Dendritic cell treated with granulocyte-macrophage colony-stimulating factor and Interleukin-4, amounts not matched to agents 40 ng/mL and 50 ng/mL, for 4 days (primary cell): ENCODE results near the gene MRPL38.
"Not testable (repeated sequence)": the region's sequence is repeated elsewhere in the genome, so short reads cannot be mapped to it uniquely, and the experiment has no call there.

ENCODE experiments used
- H3K27ac Mint-ChIP-seq: one replicate; pipeline ENCODE4 v1.8.0; 2022; ENCODE audit warnings: mild to moderate bottlenecking, mixed read lengths
- H3K27me3 Mint-ChIP-seq: one replicate; pipeline ENCODE4 v1.8.0; 2022; ENCODE audit warnings: mild to moderate bottlenecking, mixed read lengths
- H3K36me3 Mint-ChIP-seq: one replicate; pipeline ENCODE4 v1.8.0; 2022; ENCODE audit warnings: low read depth, mixed read lengths
- H3K4me1 Mint-ChIP-seq: one replicate; pipeline ENCODE4 v1.8.0; 2022; ENCODE audit warnings: low read depth, mixed read lengths
- H3K4me3 Mint-ChIP-seq: one replicate; pipeline ENCODE4 v1.8.0; 2022; ENCODE audit warnings: mild to moderate bottlenecking, moderate library complexity, mixed read lengths
- H3K9me3 Mint-ChIP-seq: one replicate; pipeline ENCODE4 v1.8.0; 2022; ENCODE audit warnings: mixed read lengths
- intact Hi-C: fragments of 100-400 bp; cut with micrococcal nuclease; formaldehyde crosslinking; loops from one replicate; pipeline ENCODE4 v1.15.0; 2022

The MRPL38 gene

GRCh38 chr17:75896415-75897159 lies 8.1 kb downstream of the MRPL38 start, which contains the start of gene TRIM65:
TSS of gene TRIM65 (minus strand) at chr17:75896951. CDS start at chr17:75896937, 14 bp downstream.
- Mint-ChIP-seq H3K4me1 (peaks cover 32% of the 10 kb centered on the region), H3K36me3 (peaks cover 90% of the 10 kb centered on the region), H3K27ac (peak within 1 kb of the TSS; percentile 90), H3K27me3 (no peaks in the 10 kb centered on the region), H3K4me3 (peak within 1 kb of the TSS; percentile 85), H3K9me3 (no peaks in the 10 kb centered on the region)
- intact Hi-C loops = loop anchor here (2.0 kb wide), 1 partner anchor 42 kb away; the partner anchor contains the start of gene WBP2

GRCh38 chr17:75895370-75896155 lies 9.1 kb downstream of the MRPL38 start:
- Mint-ChIP-seq H3K27ac (peak overlapping the region; percentile 90), H3K36me3 (peaks cover 90% of the 10 kb centered on the region), H3K9me3 (no peaks in the 10 kb centered on the region), H3K4me1 (peaks cover 32% of the 10 kb centered on the region), H3K27me3 (no peaks in the 10 kb centered on the region), H3K4me3 (peak overlapping the region; percentile 85)
- intact Hi-C loops = loop anchor here (2.0 kb wide), 1 partner anchor 41 kb away; the partner anchor contains the start of gene WBP2

GRCh38 chr17:75894049-75894733 lies 10.5 kb downstream of the MRPL38 start:
- Mint-ChIP-seq H3K27ac (peak overlapping the region; percentile 90), H3K27me3 (no peaks in the 10 kb centered on the region), H3K4me3 (no peak overlapping the region), H3K36me3 (peaks cover 90% of the 10 kb centered on the region), H3K4me1 (peaks cover 32% of the 10 kb centered on the region), H3K9me3 (no peaks in the 10 kb centered on the region)
- intact Hi-C loops = no loop called here

GRCh38 chr17:75893305-75894048 lies 11.2 kb downstream of the MRPL38 start:
- Mint-ChIP-seq H3K4me3 (no peak overlapping the region), H3K9me3 (no peaks in the 10 kb centered on the region), H3K27me3 (no peaks in the 10 kb centered on the region), H3K36me3 (peaks cover 90% of the 10 kb centered on the region), H3K27ac (no peak overlapping the region), H3K4me1 (peaks cover 32% of the 10 kb centered on the region)
- intact Hi-C loops = no loop called here

- Mint-ChIP-seq H3K36me3 (peaks cover 88% of the 10 kb centered on the region), H3K27me3 (no peaks in the 10 kb centered on the region), H3K4me3 (no peak overlapping the region), H3K9me3 (no peaks in the 10 kb centered on the region), H3K4me1 (peaks cover 31% of the 10 kb centered on the region), H3K27ac (no peak overlapping the region)
- intact Hi-C loops = no loop called here
Observed at GRCh38 chr17:75892556-75893224, 12.0 kb downstream of the MRPL38 start.

- intact Hi-C loops = no loop called here
- Mint-ChIP-seq H3K9me3 (no peaks in the 10 kb centered on the region), H3K4me3 (no peak overlapping the region), H3K27me3 (no peaks in the 10 kb centered on the region), H3K4me1 (peaks cover 26% of the 10 kb centered on the region), H3K27ac (no peak overlapping the region), H3K36me3 (peaks cover 91% of the 10 kb centered on the region)
Observed at GRCh38 chr17:75891605-75892555, 12.8 kb downstream of the MRPL38 start.

GRCh38 chr17:75891022-75891604 lies 13.6 kb downstream of the MRPL38 start:
- Mint-ChIP-seq H3K36me3 (peaks cover 96% of the 10 kb centered on the region), H3K4me3 (no peak overlapping the region), H3K27me3 (peaks cover under 1% of the 10 kb centered on the region), H3K27ac (no peak overlapping the region), H3K4me1 (peaks cover 27% of the 10 kb centered on the region), H3K9me3 (no peaks in the 10 kb centered on the region)
- intact Hi-C loops = no loop called here

GRCh38 chr17:75889454-75889853 lies 15.2 kb downstream of the MRPL38 start:
- Mint-ChIP-seq H3K27me3 (peaks cover 5% of the 10 kb centered on the region), H3K4me3 (no peak overlapping the region), H3K36me3 (peaks cover 79% of the 10 kb centered on the region), H3K27ac (no peak overlapping the region), H3K9me3 (no peaks in the 10 kb centered on the region), H3K4me1 (peaks cover 25% of the 10 kb centered on the region)
- intact Hi-C loops = no loop called here

- intact Hi-C loops = no loop called here
- Mint-ChIP-seq H3K4me3 (no peak overlapping the region), H3K9me3 (no peaks in the 10 kb centered on the region)
Observed at GRCh38 chr17:75888484-75888883, 16.2 kb downstream of the MRPL38 start.

GRCh38 chr17:75885860-75886259 lies 18.8 kb downstream of the MRPL38 start:
- H3K9me3 Mint-ChIP-seq, H3K4me3 Mint-ChIP-seq, intact Hi-C loops: not testable (repeated sequence)
- H3K27me3 Mint-ChIP-seq = peaks cover 25% of the 10 kb centered on the region
- H3K27ac Mint-ChIP-seq = peak overlapping the region; percentile 35
- peaks cover 44% of the 10 kb centered on the region for H3K36me3 Mint-ChIP-seq
- peaks cover 33% of the 10 kb centered on the region for H3K4me1 Mint-ChIP-seq

More at GRCh38 chr17:75888484-75888883, 16.2 kb downstream of the MRPL38 start:
- Mint-ChIP-seq H3K36me3 (peaks cover 70% of the 10 kb centered on the region), H3K4me1 (peaks cover 18% of the 10 kb centered on the region), H3K27ac (no peak overlapping the region), H3K27me3 (peaks cover 5% of the 10 kb centered on the region)

GRCh38 chr17:75885431-75885830 lies 19.3 kb downstream of the MRPL38 start:
- Mint-ChIP-seq H3K9me3 (no peaks in the 10 kb centered on the region), H3K27ac (peak overlapping the region; percentile 35), H3K27me3 (peaks cover 29% of the 10 kb centered on the region), H3K4me3 (no peak overlapping the region), H3K4me1 (peaks cover 33% of the 10 kb centered on the region), H3K36me3 (peaks cover 39% of the 10 kb centered on the region)
- intact Hi-C loops = no loop called here
